HG03097 (cell line): ENCODE measurements around the gene FOCAD.

Source experiments
- ATAC-seq: cut with Tn5 transposase; IDR thresholded peaks from one replicate; pipeline ENCODE4 v1.9.1; 2021; ENCODE audit not compliant: unreplicated experiment, low FRiP score

Gene FOCAD

GRCh38 chr9:20729523-20729922 lies 45.5 kb downstream of the FOCAD start:
- ATAC-seq = no peak

- no peak for ATAC-seq
These were observed 48.1 kb downstream of the FOCAD start for GRCh38 chr9:20732118-20732517.

- no peak for ATAC-seq
These were observed 50.2 kb downstream of the FOCAD start for GRCh38 chr9:20734275-20734674.

- no peak for ATAC-seq
These were observed 56.2 kb downstream of the FOCAD start for GRCh38 chr9:20740304-20740703.

- no peak for ATAC-seq
These were observed 57.0 kb downstream of the FOCAD start for GRCh38 chr9:20740929-20741582.

- no peak for ATAC-seq
These were observed 58.8 kb downstream of the FOCAD start for GRCh38 chr9:20742833-20743232.

GRCh38 chr9:20744036-20744630 lies 60.1 kb downstream of the FOCAD start:
- no peak for ATAC-seq

- ATAC-seq = no peak
These were observed 62.9 kb downstream of the FOCAD start for GRCh38 chr9:20746967-20747366.

- no peak for ATAC-seq
These were observed 65.6 kb downstream of the FOCAD start for GRCh38 chr9:20749496-20750198.

GRCh38 chr9:20753761-20754160 lies 69.7 kb downstream of the FOCAD start:
- no peak for ATAC-seq

GRCh38 chr9:20754556-20754955 lies 70.5 kb downstream of the FOCAD start:
- ATAC-seq = no peak

- no peak for ATAC-seq
These were observed 76.3 kb downstream of the FOCAD start for GRCh38 chr9:20760246-20760891.

- no peak for ATAC-seq
These were observed 86.9 kb downstream of the FOCAD start for GRCh38 chr9:20770947-20771346.

- no peak for ATAC-seq
These were observed 87.7 kb downstream of the FOCAD start for GRCh38 chr9:20771729-20772128.

GRCh38 chr9:20775683-20776082 lies 91.6 kb downstream of the FOCAD start:
- no peak for ATAC-seq

- no peak for ATAC-seq
These were observed 97.0 kb downstream of the FOCAD start for GRCh38 chr9:20781092-20781491.

GRCh38 chr9:20782289-20782688 lies 98.2 kb downstream of the FOCAD start:
- ATAC-seq = no peak

GRCh38 chr9:20783057-20784038 lies 99.3 kb downstream of the FOCAD start:
- ATAC-seq = no peak

GRCh38 chr9:20784196-20784595 lies 100.1 kb downstream of the FOCAD start:
- no peak for ATAC-seq

GRCh38 chr9:20786807-20787206 lies 102.7 kb downstream of the FOCAD start:
- no peak for ATAC-seq
